ENCODE measurements around the gene APP.

GRCh38 chr21:25850126-25850842, 320.3 kb downstream of the APP start:
- TF ChIP-seq CTCF (conservative IDR thresholded peaks at IDR 0.05; ENCODE audit: low read depth, low read length) (no peak), EZH2phosphoT487 (IDR thresholded peaks at IDR 0.05; ENCODE audit: borderline replicate concordance, low read length) (no peak)

Measured in PC-3 (cell line).